Neural progenitor cell (in vitro differentiated cells): ENCODE measurements around the gene KIRREL3. TPM values are rescaled to one million over a fixed set of nuclear protein-coding genes. Genes with fewer than 3 reads are reported as not detected.

Experiments
- DNase-seq: peaks from one replicate; pipeline ENCODE4 v3.0.0-alpha.2; 2016; ENCODE audit warnings: low spot score
- H2AFZ ChIP-seq: fragments of 200-600 bp; sonication (generic); replicated peaks from 2 replicates; pipeline ENCODE4 v1.6.1; 2016; ENCODE audit warnings: antibody characterized with exemption
- H3F3A ChIP-seq: fragments of 200-600 bp; sonication (generic); 2 replicates; pipeline ENCODE4 v1.6.1; 2016; ENCODE audit warnings: antibody characterized with exemption, low read depth
- H3K27ac ChIP-seq: fragments of 200-600 bp; sonication (generic); 2 replicates; pipeline ENCODE4 v1.5.1; 2016; ENCODE audit warnings: mild to moderate bottlenecking
- H3K27me3 ChIP-seq: fragments of 200-600 bp; sonication (generic); 2 replicates; pipeline ENCODE4 v1.6.1; 2016; ENCODE audit warnings: mild to moderate bottlenecking, moderate library complexity
- H3K36me3 ChIP-seq: fragments of 200-600 bp; sonication (generic); 2 replicates; pipeline ENCODE4 v1.5.1; 2016
- H3K4me1 ChIP-seq: fragments of 200-600 bp; sonication (generic); 2 replicates; pipeline ENCODE4 v1.6.1; 2016; ENCODE audit warnings: mixed run types
- H3K4me2 ChIP-seq: fragments of 200-600 bp; sonication (generic); 2 replicates; pipeline ENCODE4 v1.6.1; 2016
- H3K4me3 ChIP-seq: fragments of 200-600 bp; sonication (generic); 2 replicates; pipeline ENCODE4 v1.5.1; 2016
- H3K79me2 ChIP-seq: fragments of 200-600 bp; sonication (generic); 2 replicates; pipeline ENCODE4 v1.6.1; 2016; ENCODE audit warnings: low read depth
- H3K9ac ChIP-seq: fragments of 200-600 bp; sonication (generic); 2 replicates; pipeline ENCODE4 v1.6.1; 2016
- H3K9me3 ChIP-seq: fragments of 200-600 bp; sonication (generic); 2 replicates; pipeline ENCODE4 v1.5.1; 2016; ENCODE audit warnings: low read depth
- H4K20me1 ChIP-seq: fragments of 200-600 bp; sonication (generic); 2 replicates; pipeline ENCODE4 v1.6.1; 2016; ENCODE audit warnings: low read depth
- H3K27ac Mint-ChIP-seq: 3 replicates; pipeline ENCODE4 v1.8.0; 2021; ENCODE audit warnings: mixed read lengths
- H3K27me3 Mint-ChIP-seq: 2 replicates; pipeline ENCODE4 v1.8.0; 2022; ENCODE audit warnings: low read depth, mild to moderate bottlenecking, inconsistent platforms, moderate library complexity, mixed read lengths; ENCODE audit not compliant: insufficient read depth
- H3K36me3 Mint-ChIP-seq: 3 replicates; pipeline ENCODE4 v1.8.0; 2021; ENCODE audit warnings: mixed read lengths
- H3K4me1 Mint-ChIP-seq: 3 replicates; pipeline ENCODE4 v1.8.0; 2021; ENCODE audit warnings: mixed read lengths
- H3K4me3 Mint-ChIP-seq: 3 replicates; pipeline ENCODE4 v1.8.0; 2021; ENCODE audit warnings: mild to moderate bottlenecking, moderate library complexity, mixed read lengths
- H3K9me3 Mint-ChIP-seq: 3 replicates; pipeline ENCODE4 v1.8.0; 2020; ENCODE audit warnings: mixed read lengths
- CTCF ChIP-seq: fragments of 200-600 bp; sonication (generic); IDR thresholded peaks from 2 replicates; pipeline ENCODE4 v1.5.1; 2017; ENCODE audit warnings: antibody characterized with exemption, mild to moderate bottlenecking
- EZH2 ChIP-seq: fragments of 200-600 bp; sonication (generic); IDR thresholded peaks from 2 replicates; pipeline ENCODE4 v1.6.1; 2017; ENCODE audit warnings: antibody characterized with exemption, mild to moderate bottlenecking, moderate library complexity
- EZH2phosphoT487 ChIP-seq: fragments of 200-600 bp; sonication (generic); IDR thresholded peaks from 2 replicates; pipeline ENCODE4 v1.6.1; 2017; ENCODE audit warnings: antibody characterized with exemption
- total RNA-seq: library from RNA; depleted of rRNA; stranded (reverse); fragments of >200 nt; gene quantifications from 2 replicates; pipeline ENCODE4 v1.2.3, GENCODE V29; 2015; ENCODE audit warnings: low replicate concordance

Gene KIRREL3
- total RNA-seq, 1 donor from 2014 or later, result 1.1 TPM

GRCh38 chr11:126722956-126723664 is 277.5 kb downstream of the KIRREL3 start:
- H3F3A ChIP-seq, result no peaks in the 10 kb centered on the region
- H3K9me3 Mint-ChIP-seq, result no peaks in the 10 kb centered on the region
- DNase-seq, result no peak

GRCh38 chr11:126722006-126722736 is 278.4 kb downstream of the KIRREL3 start:
- Histone ChIP-seq H3K4me1 (no peaks in the 10 kb centered on the region), H3K27ac (no peak overlapping the region), H4K20me1 (no peaks in the 10 kb centered on the region), H3K9ac (no peak overlapping the region), H3K79me2 (no peaks in the 10 kb centered on the region), H3F3A (no peaks in the 10 kb centered on the region), H3K9me3 (no peaks in the 10 kb centered on the region), H3K4me2 (no peak overlapping the region), H3K36me3 (no peaks in the 10 kb centered on the region), H3K4me3 (no peak overlapping the region), H3K27me3 (no peaks in the 10 kb centered on the region), H2AFZ (no peak overlapping the region)
- Mint-ChIP-seq H3K27me3 (peaks cover 6% of the 10 kb centered on the region), H3K27ac (no peak overlapping the region), H3K4me1 (no peaks in the 10 kb centered on the region), H3K36me3 (no peaks in the 10 kb centered on the region), H3K4me3 (no peak overlapping the region), H3K9me3 (no peaks in the 10 kb centered on the region)
- TF ChIP-seq EZH2 (no peak), EZH2phosphoT487 (no peak), CTCF (no peak)
- no peak for DNase-seq

More at GRCh38 chr11:126722956-126723664, 277.5 kb downstream of the KIRREL3 start:
- no peaks in the 10 kb centered on the region for H3K36me3 ChIP-seq
- no peaks in the 10 kb centered on the region for H4K20me1 ChIP-seq
- H3K4me3 ChIP-seq, result no peak overlapping the region
- no peaks in the 10 kb centered on the region for H3K4me1 ChIP-seq
- TF ChIP-seq EZH2phosphoT487 (no peak), EZH2 (no peak), CTCF (no peak)
- no peak overlapping the region for H3K9ac ChIP-seq
- no peaks in the 10 kb centered on the region for H3K9me3 ChIP-seq
- H3K79me2 ChIP-seq, result no peaks in the 10 kb centered on the region
- H3K27ac Mint-ChIP-seq, result no peak overlapping the region
- H3K4me2 ChIP-seq, result no peak overlapping the region
- no peak overlapping the region for H2AFZ ChIP-seq
- no peak overlapping the region for H3K27ac ChIP-seq
- no peaks in the 10 kb centered on the region for H3K27me3 ChIP-seq
- H3K36me3 Mint-ChIP-seq, result no peaks in the 10 kb centered on the region
- peaks cover 8% of the 10 kb centered on the region for H3K27me3 Mint-ChIP-seq
- no peak overlapping the region for H3K4me3 Mint-ChIP-seq
- H3K4me1 Mint-ChIP-seq, result peaks cover 2% of the 10 kb centered on the region

GRCh38 chr11:126720539-126721235 is 279.9 kb downstream of the KIRREL3 start:
- H3K4me1 Mint-ChIP-seq, result peaks cover 5% of the 10 kb centered on the region
- Histone ChIP-seq H3K27ac (no peak overlapping the region), H3K4me2 (no peak overlapping the region), H3K79me2 (no peaks in the 10 kb centered on the region), H3K9ac (no peak overlapping the region), H3K36me3 (no peaks in the 10 kb centered on the region), H3K4me3 (no peak overlapping the region), H4K20me1 (no peaks in the 10 kb centered on the region), H3K27me3 (no peaks in the 10 kb centered on the region), H2AFZ (no peak overlapping the region), H3K4me1 (no peaks in the 10 kb centered on the region), H3K9me3 (no peaks in the 10 kb centered on the region), H3F3A (no peaks in the 10 kb centered on the region)
- H3K27me3 Mint-ChIP-seq, result peaks cover 9% of the 10 kb centered on the region
- H3K4me3 Mint-ChIP-seq, result no peak overlapping the region
- no peaks in the 10 kb centered on the region for H3K9me3 Mint-ChIP-seq
- TF ChIP-seq EZH2phosphoT487, result no peak
- TF ChIP-seq CTCF, result no peak
- TF ChIP-seq EZH2, result no peak
- no peak overlapping the region for H3K27ac Mint-ChIP-seq
- no peaks in the 10 kb centered on the region for H3K36me3 Mint-ChIP-seq
- DNase-seq, result no peak
